Ovary (tissue), 3 donors: ENCODE results near the gene ADGB.

Experiments
- CTCF ChIP-seq, 3 donors: fragments of 450-650 bp in 2 of 3; fragments of 200-600 bp in 1 of 3; IDR thresholded peaks; one replicate each; pipeline versions ENCODE4 v1.5.1 to v1.8.0; 2016 to 2022; ENCODE audit warnings: antibody characterized with exemption in 3 of 3, mild to moderate bottlenecking in 1 of 3
- EP300 ChIP-seq: sonication (generic); formaldehyde crosslinking; IDR thresholded peaks from one replicate; pipeline ENCODE4 v1.6.1; 2017; ENCODE audit warnings: antibody characterized with exemption
- POLR2A ChIP-seq: fragments of 450-650 bp; IDR thresholded peaks from one replicate; pipeline ENCODE4 v1.6.1; 2017; ENCODE audit warnings: antibody characterized with exemption, mild to moderate bottlenecking, moderate library complexity
- donor health status: DM: no; HTN: no; CAD: no.

- TF ChIP-seq CTCF (IDR thresholded peaks at IDR 0.05) (no peak), POLR2A (no peak), EP300 (no peak)
These were observed 169.9 kb downstream of the ADGB start for GRCh38 chr6:146768722-146769121.
